Activated CD4-positive, alpha-beta memory T cell treated with anti-CD3 and anti-CD28 coated beads, Interleukin-2, amount 10 ng/mL, durations not matched to agents 7 days and 5 days (primary cell): ENCODE measurements around the gene SRPX2. TPM values are rescaled to one million over a fixed set of nuclear protein-coding genes. Genes with fewer than 3 reads are reported as not detected.

Source experiments
- CTCF ChIA-PET: fragments of 350-600 bp; sonication (Branson Sonifier 250); formaldehyde crosslinking; loops from one replicate; lab custom pipeline; 2021; ENCODE audit warnings: antibody characterized with exemption, inconsistent platforms; lab: Charles Lee
- POLR2A ChIA-PET: fragments of 350-600 bp; sonication (Branson Sonifier 250); formaldehyde crosslinking; loops from one replicate; lab custom pipeline; 2021; ENCODE audit warnings: antibody characterized with exemption; lab: Charles Lee
- DNase-seq: peaks from one replicate; pipeline ENCODE4 v3.0.0-alpha.2; 2020
- H3K27ac Mint-ChIP-seq: one replicate; pipeline ENCODE4 v1.8.0; 2021; ENCODE audit warnings: mild to moderate bottlenecking, mixed read lengths
- H3K27me3 Mint-ChIP-seq: one replicate; pipeline ENCODE4 v1.8.0; 2021; ENCODE audit warnings: mixed read lengths
- H3K36me3 Mint-ChIP-seq: one replicate; pipeline ENCODE4 v1.8.0; 2021; ENCODE audit warnings: low read depth, mixed read lengths
- H3K4me1 Mint-ChIP-seq: one replicate; pipeline ENCODE4 v1.8.0; 2021; ENCODE audit warnings: mixed read lengths
- H3K4me3 Mint-ChIP-seq: one replicate; pipeline ENCODE4 v1.8.0; 2021; ENCODE audit warnings: mild to moderate bottlenecking, mixed read lengths
- H3K9me3 Mint-ChIP-seq: one replicate; pipeline ENCODE4 v1.8.0; 2021; ENCODE audit warnings: mixed read lengths
- total RNA-seq, 2 experiments: library from RNA; stranded (reverse); gene quantifications; one replicate each; pipeline ENCODE4 v1.2.3, GENCODE V29; 2021

The SRPX2 gene
- total RNA-seq, 2 experiments from 2014 or later: not detected

DNA sequence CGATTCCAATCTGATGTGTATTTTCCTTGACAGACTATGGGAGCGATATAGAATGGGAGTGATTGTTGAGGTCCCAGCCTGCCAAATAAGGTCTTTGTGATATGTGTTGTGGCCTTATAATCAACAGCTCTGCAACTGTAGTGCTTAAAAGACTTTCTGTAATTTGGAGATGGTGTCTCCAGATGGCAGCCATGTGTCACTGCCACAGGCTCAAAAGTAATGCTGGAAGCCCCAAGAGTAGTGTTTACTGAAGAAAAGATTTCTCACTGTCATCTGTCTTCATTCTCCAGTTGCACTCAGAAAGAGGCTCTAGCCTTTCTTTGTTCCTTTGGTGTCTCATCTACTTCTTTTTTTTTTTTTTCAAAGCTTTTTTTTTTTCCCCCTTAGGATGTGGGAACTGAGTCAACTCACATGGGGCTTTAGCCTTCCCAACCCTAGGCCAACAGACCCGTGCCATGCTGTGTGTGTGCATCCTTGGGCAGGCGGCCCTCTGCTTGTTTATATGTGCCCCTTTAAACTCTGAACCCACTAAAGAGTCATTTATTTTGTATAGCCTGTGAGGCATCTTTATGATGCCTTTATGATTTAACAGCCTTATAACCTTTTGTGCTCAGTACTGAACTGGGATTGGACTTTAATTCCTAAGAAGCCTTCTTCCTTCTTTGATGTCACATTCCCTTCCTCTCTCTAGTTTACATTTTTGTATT is 15.6 kb downstream of the SRPX2 start:
- no peak for DNase-seq
- POLR2A ChIA-PET: no interaction called here
- no peaks in the 10 kb centered on the region for H3K27me3 Mint-ChIP-seq
- no peaks in the 10 kb centered on the region for H3K4me1 Mint-ChIP-seq
- no peak overlapping the region for H3K27ac Mint-ChIP-seq
- H3K9me3 Mint-ChIP-seq: no peaks in the 10 kb centered on the region
- CTCF ChIA-PET: no interaction called here
- no peak overlapping the region for H3K4me3 Mint-ChIP-seq
- H3K36me3 Mint-ChIP-seq: no peaks in the 10 kb centered on the region

DNA sequence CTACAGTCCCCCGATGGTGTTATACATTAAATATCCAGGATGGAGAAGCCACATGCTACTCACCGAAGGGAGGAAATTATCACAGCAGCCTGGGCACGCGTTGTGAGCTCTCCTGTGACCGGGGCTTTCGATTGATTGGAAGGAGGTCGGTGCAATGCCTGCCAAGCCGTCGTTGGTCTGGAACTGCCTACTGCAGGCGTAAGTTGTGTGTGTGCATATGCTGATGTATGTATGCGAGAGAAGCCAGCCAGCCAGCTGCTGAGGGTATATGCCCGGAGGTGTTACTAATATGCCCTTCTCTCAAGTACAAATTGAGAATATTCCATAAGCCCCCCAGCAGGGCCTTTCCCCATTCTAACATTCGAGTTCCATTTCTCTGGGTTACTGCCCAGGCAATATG is 18.2 kb downstream of the SRPX2 start:
- H3K9me3 Mint-ChIP-seq: no peaks in the 10 kb centered on the region
- POLR2A ChIA-PET: no interaction called here
- no peak overlapping the region for H3K4me3 Mint-ChIP-seq
- no peaks in the 10 kb centered on the region for H3K36me3 Mint-ChIP-seq
- CTCF ChIA-PET: no interaction called here
- H3K27me3 Mint-ChIP-seq: no peaks in the 10 kb centered on the region
- no peak overlapping the region for H3K27ac Mint-ChIP-seq
- H3K4me1 Mint-ChIP-seq: no peaks in the 10 kb centered on the region
- DNase-seq: no peak

DNA sequence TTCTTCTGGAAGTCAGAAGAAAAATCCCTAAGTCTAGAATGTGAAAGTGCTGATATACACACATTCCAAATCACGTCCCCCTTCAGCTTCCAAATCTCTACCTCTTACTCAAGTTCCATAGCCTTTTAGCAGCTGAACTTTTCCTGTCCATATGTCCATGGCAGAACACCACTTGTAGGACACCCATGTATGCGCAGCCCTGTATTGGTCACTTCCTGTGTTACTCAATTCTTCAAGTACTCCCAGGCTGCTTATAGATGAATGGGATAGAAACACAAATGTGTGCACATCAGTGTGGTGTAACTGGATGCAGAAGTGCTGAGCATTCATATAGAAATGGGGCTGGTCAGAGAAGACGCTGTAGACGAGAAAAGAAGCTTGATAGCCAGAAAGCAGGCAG is 18.8 kb downstream of the SRPX2 start:
- Mint-ChIP-seq H3K27me3 (no peaks in the 10 kb centered on the region), H3K27ac (no peak overlapping the region), H3K9me3 (no peaks in the 10 kb centered on the region), H3K4me1 (no peaks in the 10 kb centered on the region), H3K36me3 (no peaks in the 10 kb centered on the region), H3K4me3 (no peak overlapping the region)
- ChIA-PET POLR2A (no interaction called here), CTCF (no interaction called here)
- no peak for DNase-seq

DNA sequence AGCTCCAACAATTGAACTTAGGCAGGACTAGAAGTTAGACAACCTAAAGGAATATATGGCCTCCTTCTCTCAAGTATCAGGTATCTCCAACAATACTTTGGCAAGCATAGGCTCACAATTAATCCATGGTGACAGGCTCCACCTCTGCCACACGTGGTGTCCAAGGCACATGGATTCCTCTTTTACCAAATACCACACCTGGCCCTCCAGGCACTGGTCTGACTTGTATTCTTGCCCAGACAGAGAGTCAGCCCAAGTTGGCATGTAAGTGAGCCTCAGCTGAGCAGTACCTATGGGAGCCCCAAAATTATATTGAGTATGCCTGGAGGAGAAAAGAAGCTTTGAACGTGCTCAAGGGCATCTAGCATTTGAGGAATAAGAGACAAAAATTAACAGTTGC is 19.6 kb downstream of the SRPX2 start:
- no peak for DNase-seq
- ChIA-PET CTCF (no interaction called here), POLR2A (no interaction called here)
- Mint-ChIP-seq H3K9me3 (no peaks in the 10 kb centered on the region), H3K4me1 (no peaks in the 10 kb centered on the region), H3K36me3 (no peaks in the 10 kb centered on the region), H3K4me3 (no peak overlapping the region), H3K27ac (no peak overlapping the region), H3K27me3 (no peaks in the 10 kb centered on the region)

DNA sequence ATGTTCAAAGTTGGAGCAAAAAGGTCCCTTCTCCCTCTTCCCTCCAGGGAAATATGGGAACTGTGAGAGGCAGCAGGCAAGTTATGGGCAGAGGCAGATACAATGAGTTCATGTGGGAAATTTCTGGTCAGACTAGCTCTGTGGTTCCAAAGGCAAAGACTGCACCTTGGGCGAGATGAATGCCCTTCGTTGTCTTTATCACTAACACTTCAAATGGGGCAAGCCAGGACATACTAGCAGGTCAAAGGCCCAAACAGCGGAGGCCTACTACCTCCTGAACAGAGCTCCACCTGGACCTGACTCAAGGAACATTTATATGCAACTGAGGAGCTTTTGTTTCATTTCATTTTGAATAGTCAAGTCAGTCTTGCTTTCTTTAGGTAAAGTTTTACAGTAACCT is 29.0 kb downstream of the SRPX2 start:
- CTCF ChIA-PET: interaction anchor here (1.3 to 3.4 kb wide), 2 partner anchors 8 to 96 kb away, joined by 3 to 24 read pairs; no protein-coding TSS in a partner anchor
- Mint-ChIP-seq H3K36me3 (no peaks in the 10 kb centered on the region), H3K27me3 (no peaks in the 10 kb centered on the region), H3K27ac (no peak overlapping the region), H3K4me1 (peaks cover 7% of the 10 kb centered on the region), H3K9me3 (no peaks in the 10 kb centered on the region), H3K4me3 (no peak overlapping the region)
- POLR2A ChIA-PET: no interaction called here
- DNase-seq: no peak

DNA sequence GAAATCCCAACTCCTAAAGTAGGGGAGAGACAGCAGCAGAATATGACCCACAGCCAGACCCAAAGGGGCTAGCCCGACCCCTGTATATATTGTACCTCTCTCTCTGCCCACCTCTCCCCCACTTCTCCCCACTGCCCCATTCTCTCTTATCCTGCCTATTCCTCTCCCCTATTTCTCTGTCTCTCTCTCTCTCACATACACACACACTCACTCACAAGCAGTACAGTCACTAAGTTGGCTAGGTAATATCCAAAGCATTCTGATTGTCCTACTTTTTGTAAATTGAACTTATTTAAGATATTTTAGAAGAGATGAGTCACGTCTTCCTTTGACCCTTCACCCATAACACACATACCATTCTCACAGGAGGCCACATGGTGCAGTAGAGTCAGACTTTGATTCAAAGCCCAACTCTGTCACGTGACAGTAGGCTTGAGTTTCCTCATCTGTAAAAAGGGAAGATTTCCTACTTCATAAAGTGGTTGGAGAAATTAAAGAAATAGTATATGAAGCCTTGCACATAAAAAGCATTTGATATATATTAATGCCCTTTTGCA is 29.5 kb downstream of the SRPX2 start:
- Mint-ChIP-seq H3K27me3 (no peaks in the 10 kb centered on the region), H3K4me3 (no peak overlapping the region), H3K36me3 (no peaks in the 10 kb centered on the region), H3K9me3 (no peaks in the 10 kb centered on the region), H3K27ac (no peak overlapping the region), H3K4me1 (peaks cover 7% of the 10 kb centered on the region)
- ChIA-PET POLR2A (no interaction called here), CTCF (interaction anchor here (1.9 to 3.4 kb wide), 2 partner anchors 12 to 95 kb away, joined by 11 to 24 read pairs; no protein-coding TSS in a partner anchor)
- DNase-seq: no peak

DNA sequence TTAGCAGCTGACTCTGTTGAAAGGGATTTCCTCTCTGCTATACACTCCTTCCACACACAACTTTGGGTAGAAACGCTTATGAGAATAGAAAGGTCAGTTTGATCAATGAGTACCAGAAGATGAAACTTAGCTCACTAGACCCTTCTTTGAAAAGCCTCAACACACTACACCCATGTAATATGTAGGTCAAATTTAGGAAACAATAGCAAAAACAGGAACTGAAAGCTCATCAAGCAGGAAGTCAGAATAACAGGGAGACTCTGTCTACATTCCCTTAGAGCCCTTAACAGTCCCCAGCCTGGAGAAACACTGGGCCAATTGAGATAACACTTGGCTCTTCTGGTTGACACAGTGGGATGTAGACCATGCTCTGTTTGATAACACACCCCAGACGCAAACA is 30.7 kb downstream of the SRPX2 start:
- no peaks in the 10 kb centered on the region for H3K36me3 Mint-ChIP-seq
- CTCF ChIA-PET: interaction anchor here (1.7 to 1.9 kb wide), 2 partner anchors 11 to 94 kb away, joined by 9 to 11 read pairs; no protein-coding TSS in a partner anchor

DNA sequence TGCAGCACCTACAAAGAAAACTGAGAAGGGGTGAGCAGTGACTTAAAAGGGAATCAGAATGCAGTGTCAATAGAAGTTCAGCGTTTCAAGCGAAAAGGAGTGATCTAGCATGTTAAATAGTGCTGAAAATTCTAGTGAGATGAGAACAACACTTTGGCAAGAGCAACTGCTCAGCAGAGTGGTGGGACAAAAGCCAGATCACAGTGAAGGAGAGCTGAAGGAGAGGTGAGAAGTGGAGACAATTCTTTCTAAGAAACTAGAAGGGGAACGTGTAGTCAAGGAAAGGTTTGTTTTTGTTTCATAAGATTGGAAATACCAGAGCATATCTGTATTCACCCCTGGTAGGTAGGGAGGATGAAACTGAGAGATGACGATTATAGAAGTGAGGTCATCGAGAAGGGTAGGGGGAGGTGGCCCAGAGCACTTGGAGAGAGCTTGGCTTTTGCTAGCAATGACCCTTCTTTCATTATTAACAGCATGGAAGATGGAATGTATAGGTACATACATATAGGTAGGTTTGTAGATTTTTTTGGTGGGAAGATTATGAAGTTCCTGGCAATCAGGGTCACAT is 33.7 kb downstream of the SRPX2 start:
- DNase-seq: no peak
- Mint-ChIP-seq H3K4me3 (no peak overlapping the region), H3K9me3 (no peaks in the 10 kb centered on the region), H3K4me1 (peaks cover 7% of the 10 kb centered on the region), H3K27me3 (peaks cover 3% of the 10 kb centered on the region), H3K36me3 (no peaks in the 10 kb centered on the region), H3K27ac (no peak overlapping the region)
- ChIA-PET CTCF (no interaction called here), POLR2A (no interaction called here)

More for the DNA sequence above, 30.7 kb downstream of the SRPX2 start:
- peaks cover 7% of the 10 kb centered on the region for H3K4me1 Mint-ChIP-seq
- POLR2A ChIA-PET: no interaction called here
- DNase-seq: no peak
- no peaks in the 10 kb centered on the region for H3K27me3 Mint-ChIP-seq
- no peak overlapping the region for H3K4me3 Mint-ChIP-seq
- H3K9me3 Mint-ChIP-seq: no peaks in the 10 kb centered on the region
- H3K27ac Mint-ChIP-seq: no peak overlapping the region

DNA sequence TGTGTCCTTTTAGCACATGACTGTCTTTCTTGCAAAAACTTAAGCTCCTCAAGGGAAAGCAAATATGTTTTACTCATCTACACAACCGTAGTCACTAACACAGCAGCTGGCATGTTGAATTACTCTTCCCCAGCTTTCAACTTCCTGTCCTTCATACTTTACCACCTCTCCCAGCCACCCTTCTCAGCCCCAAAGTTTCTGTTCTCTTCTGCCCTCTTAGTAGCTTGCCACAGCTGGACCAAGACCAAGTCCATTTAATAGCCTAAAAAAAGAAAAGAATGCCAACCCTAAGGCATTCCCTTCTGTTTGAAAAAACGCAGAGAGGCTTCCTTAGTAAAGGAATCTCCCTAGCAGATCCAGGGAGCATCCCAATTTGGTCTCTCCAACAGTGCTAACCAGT is 36.8 kb downstream of the SRPX2 start:
- H3K4me1 Mint-ChIP-seq: no peaks in the 10 kb centered on the region
- H3K9me3 Mint-ChIP-seq: no peaks in the 10 kb centered on the region
- POLR2A ChIA-PET: no interaction called here
- no peaks in the 10 kb centered on the region for H3K36me3 Mint-ChIP-seq
- H3K27ac Mint-ChIP-seq: no peak overlapping the region
- CTCF ChIA-PET: interaction anchor here (0.8 to 1.3 kb wide), 3 partner anchors 8 to 88 kb away, joined by 3 to 4 read pairs (median 3); no protein-coding TSS in a partner anchor
- H3K4me3 Mint-ChIP-seq: no peak overlapping the region
- H3K27me3 Mint-ChIP-seq: peaks cover 3% of the 10 kb centered on the region
- no peak for DNase-seq

DNA sequence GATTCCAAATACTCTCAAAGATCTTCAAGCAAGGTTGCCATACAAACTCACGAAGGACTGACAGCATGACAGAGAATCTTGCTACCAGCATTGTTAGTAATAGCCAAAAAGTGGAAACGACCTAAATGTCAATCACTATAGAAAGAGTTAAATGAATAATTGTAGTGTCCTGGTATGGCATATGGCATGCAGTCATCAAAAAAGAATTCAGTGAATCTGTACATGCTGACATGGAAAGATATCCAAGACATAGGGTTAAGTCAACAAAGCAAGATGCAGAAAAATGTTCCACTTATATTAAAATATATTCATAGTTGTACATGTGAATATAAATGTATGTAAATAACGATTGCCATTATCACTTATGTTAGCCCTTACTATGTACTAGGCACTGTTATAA is 37.6 kb downstream of the SRPX2 start:
- Mint-ChIP-seq H3K9me3 (no peaks in the 10 kb centered on the region), H3K27ac (no peak overlapping the region), H3K4me3 (no peak overlapping the region), H3K36me3 (no peaks in the 10 kb centered on the region), H3K27me3 (peaks cover 3% of the 10 kb centered on the region), H3K4me1 (no peaks in the 10 kb centered on the region)
- ChIA-PET CTCF (interaction anchor here (0.8 to 1.3 kb wide), 3 partner anchors 9 to 87 kb away, joined by 3 to 4 read pairs (median 3); no protein-coding TSS in a partner anchor), POLR2A (no interaction called here)
- DNase-seq: no peak

DNA sequence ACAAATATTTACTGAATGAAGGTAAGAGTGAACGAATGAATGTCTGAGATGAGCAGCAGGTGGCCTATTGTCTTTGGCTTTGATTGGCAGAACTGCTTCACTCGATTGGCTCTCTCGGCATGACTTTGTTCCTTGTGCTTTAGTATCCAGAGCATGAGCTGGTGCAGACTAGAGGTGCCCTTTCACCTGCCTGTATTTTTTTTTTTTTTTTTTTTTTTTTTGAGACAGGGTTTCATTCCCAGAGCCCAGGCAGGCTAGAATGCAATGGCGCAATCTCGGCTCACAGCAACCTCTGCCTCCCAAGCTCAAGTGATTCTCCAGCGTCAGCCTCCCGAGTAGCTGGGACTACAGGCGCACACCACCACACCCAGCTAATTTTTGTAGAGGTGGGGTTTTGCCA is 38.9 kb downstream of the SRPX2 start:
- POLR2A ChIA-PET: no interaction called here
- CTCF ChIA-PET: interaction anchor here (0.7 kb wide), 1 partner anchor 120 kb away, joined by 3 read pairs; no protein-coding TSS in a partner anchor
- DNase-seq: no peak
- Mint-ChIP-seq H3K36me3 (no peaks in the 10 kb centered on the region), H3K4me3 (no peak overlapping the region), H3K4me1 (no peaks in the 10 kb centered on the region), H3K27ac (no peak overlapping the region), H3K27me3 (peaks cover 10% of the 10 kb centered on the region), H3K9me3 (no peaks in the 10 kb centered on the region)

DNA sequence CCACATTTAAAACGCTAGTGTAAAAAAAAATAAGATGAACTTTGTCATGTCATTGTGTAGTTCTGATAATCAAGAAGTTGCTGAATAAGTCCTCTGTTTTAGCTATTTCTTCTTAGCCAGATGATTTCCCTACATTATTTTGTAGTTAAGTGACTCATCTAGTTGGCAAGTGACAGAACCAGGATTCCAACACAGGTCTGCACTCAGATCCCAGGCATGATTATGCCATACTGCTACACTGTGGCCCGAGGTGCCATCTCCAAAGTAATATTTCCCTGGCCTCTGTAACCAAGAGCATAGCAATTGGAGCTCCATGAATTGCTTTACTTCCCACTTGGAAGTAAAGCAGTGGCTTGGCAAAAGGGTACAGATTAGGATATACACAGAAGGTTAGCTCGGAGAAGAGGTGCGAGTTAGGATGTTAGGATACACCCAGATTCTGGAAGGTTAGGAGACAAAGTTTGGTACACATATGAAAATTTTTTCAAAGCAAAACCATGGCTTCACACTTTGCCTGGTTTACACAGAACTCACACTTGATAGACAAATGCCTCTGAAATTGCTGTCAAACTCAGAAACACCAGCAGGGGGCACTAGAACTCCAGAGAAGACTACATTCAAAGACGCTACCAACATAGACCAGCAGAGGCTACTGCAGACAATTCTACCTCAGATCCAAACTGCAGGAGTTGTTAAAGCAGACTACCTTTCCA is 41.4 kb downstream of the SRPX2 start:
- Mint-ChIP-seq H3K4me1 (no peaks in the 10 kb centered on the region), H3K36me3 (no peaks in the 10 kb centered on the region), H3K9me3 (no peaks in the 10 kb centered on the region), H3K27me3 (peaks cover 14% of the 10 kb centered on the region), H3K27ac (no peak overlapping the region), H3K4me3 (no peak overlapping the region)
- ChIA-PET CTCF (interaction anchor here (0.8 to 5.0 kb wide), 5 partner anchors 11 to 520 kb away, joined by 3 to 35 read pairs (median 7); no protein-coding TSS in a partner anchor), POLR2A (no interaction called here)
- DNase-seq: peak; percentile 60

DNA sequence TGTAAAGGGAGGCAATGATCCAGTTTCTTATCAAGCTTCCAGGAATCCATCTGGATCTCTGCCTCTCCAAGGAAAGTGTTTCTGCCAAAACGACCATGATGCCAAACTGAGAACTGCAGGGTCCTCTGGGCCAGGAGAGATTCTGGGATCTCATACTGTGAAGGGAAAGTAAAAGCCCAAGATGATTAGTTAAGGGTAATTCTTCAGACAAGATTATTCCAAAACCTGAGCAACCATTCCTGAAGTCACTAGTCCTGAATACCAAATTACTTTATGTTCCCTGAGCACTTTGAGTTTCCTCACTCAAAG is 42.0 kb downstream of the SRPX2 start:
- Mint-ChIP-seq H3K9me3 (no peaks in the 10 kb centered on the region), H3K27ac (no peak overlapping the region), H3K27me3 (peaks cover 12% of the 10 kb centered on the region), H3K4me1 (no peaks in the 10 kb centered on the region), H3K4me3 (no peak overlapping the region), H3K36me3 (no peaks in the 10 kb centered on the region)
- ChIA-PET CTCF (interaction anchor here (1.9 to 5.0 kb wide), 2 partner anchors 11 to 83 kb away, joined by 11 to 35 read pairs; no protein-coding TSS in a partner anchor), POLR2A (no interaction called here)
- DNase-seq: no peak
